ENCODE measurements around the gene FAM110D. TPM values are rescaled to one million over a fixed set of nuclear protein-coding genes. Genes with fewer than 3 reads are reported as not detected.

FAM110D gene
- total RNA-seq, 1 donor from 2014 or later, result 0.47 TPM

DNA sequence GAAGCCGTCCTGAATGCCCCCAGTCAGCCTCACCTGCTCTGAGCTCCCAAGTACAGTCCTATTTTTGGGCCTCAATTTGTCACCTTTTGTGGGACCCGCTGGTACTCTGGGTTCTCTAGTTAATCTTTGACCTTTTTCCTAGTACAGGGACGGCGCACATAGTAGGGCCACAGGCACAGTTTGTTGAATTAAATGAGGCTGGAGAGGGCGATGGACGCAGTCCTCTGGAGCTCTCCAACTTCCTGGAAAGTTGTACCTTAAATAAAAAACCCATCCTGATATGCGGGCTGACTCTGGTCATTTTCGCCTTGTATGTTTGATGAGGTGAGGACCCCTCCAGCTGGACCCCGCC is 4.8 kb downstream of the FAM110D start:
- no peak for DNase-seq

DNA sequence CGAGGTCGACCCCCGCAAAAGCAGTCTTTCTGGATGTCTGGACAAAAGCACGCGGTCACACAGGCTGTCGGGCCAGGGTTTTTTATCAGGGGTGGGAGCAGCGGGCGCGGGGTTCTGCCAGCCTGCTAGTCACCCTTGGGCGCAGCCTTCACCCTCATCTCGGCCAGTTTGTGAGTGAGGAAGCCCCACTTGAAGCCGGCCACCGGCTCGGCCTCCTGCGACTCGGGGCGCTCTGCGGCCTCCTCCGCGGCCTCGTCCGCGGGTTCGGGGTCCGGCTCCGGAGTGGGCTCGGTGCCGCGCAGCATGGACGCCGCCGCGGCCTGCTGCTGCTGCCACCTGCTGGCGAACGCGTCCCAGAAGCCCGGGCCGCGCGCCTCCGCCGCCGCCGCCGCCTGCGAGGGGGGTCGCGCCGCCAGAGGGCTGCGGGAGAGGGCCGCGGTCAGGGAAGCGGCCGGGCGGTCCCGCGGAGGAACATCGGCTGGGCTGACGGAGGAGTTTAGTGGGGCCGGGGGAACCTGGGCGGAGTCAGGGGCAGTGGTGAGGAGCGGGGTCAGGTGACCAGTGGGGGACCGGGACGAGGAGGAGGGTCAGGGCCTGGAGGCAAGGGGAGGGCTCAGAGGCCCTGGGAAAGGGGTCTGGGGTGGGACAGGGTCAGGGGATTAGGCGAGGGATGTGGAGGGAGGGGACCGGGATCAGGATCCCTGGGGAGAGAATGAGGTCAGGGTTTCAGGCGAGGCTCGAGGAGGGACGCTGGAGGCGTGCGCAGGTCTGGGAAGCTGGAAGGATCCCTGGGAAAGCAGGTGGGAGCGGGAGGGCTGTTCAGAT is 5.4 kb downstream of the FAM110D start:
- no peak for DNase-seq

DNA sequence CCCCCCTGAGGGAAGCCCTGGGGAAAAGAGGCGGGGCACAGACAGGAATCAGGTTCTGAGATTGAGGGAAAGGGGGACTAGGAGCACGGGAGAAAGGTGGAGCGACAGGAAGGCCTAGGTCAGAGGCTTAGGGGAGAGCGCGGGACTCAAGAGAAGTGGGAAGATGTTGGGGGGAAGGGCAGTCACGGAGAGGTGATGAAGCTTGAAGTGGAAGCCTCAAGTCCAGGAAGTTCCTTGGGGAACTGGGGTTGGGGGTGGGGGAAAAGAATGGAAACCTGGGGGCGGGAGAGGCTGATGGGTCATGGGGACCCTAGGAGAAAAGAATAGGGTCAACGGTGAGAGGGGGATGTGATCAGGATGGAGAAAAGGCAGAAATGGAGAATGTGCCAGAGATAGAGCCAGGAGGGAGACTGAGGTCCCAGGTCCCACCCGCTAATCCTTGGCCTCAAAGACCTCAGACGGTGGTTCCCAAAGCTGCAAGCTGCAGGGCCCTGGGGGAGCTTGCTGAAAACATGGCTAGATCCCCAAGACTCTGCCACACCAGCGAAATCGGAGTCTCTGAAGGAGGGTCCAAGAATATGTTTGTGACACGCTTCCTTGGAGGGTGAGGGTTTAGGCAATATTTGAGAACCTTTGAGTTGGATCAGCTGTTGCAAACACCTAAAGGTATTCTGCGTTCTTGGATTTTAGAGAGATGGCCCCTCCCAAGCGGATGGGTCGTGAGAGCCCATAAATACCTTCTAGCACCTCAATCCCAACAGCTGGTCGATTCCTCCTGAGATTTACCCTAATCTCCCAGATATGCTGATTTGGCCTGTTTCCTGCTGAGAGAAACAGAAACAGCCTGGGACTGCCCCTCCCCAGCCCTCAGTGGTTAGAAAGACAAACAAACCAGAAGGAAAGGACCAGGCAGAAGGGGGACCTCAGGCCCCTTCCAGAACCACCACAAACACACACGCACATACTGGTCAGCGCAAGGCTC is 6.3 kb downstream of the FAM110D start:
- no peak for DNase-seq

DNA sequence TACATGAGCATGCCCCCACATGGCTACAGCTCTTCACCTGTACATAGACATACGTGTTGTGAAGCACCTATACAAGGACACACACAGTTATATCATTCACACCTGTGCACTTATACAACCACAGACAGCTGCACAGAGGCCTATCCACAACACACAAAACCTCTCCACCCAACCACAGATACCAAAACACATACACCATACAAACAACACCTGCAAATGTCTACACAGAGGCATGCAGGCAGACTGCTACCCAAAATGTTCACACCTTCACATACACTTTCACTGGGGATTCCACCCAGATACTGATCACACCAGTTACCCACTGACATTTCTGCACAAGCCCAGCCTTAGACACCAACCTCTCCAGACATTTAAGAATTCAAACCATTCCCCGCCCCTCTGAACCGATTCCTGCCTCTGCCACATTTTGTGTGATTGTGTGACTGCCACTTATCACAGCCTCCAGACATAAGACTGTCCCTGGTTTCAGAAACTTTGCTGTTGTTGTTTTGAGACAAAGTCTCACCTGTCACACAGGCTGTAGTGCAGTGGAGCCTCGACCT is 7.9 kb downstream of the FAM110D start:
- DNase-seq, result no peak

DNA sequence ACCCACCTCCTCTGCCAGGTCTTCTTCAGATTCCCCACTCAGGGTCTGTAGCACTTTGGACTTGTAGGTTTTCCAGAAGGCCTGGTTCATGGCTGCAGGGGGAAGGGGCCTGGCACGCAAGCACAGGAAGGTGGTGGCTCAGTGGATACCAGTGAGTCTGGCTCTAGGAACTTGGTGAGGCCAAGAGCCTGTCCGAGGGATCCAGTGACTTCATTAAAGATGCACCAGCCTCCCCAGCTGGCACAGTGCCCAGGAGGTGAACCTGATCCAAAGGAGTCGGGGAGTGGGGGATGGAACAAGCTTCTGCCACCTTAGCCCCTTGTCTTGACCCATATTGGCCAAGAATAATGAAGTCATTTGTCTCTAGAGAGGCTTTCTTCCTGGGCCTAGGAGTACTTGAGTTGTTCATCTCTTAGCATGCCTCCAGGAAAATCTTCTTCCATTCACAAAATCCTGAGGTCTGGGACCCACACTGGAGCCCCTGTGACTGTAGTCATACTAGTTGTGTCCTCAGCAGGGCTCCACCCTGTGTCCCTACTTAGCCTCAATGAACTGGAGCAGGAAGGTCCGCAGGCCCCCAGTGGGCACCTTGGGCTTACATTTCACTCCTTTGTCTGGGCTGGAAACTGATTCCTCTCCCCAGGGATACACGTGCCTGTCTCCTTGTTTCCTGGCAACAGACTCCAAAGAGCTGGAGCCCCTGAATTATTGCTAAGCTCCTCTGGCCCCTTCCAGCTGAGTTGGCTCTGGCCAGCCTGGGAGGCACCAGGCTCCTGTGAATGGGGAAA is 9.7 kb downstream of the FAM110D start, which contains the start of gene C1orf232:
Gene C1orf232, minus strand, starts transcription at position 554 of the 788 bp plus-strand sequence. Its CDS starts 464 bp downstream, at position 90.
- DNase-seq, result no peak

DNA sequence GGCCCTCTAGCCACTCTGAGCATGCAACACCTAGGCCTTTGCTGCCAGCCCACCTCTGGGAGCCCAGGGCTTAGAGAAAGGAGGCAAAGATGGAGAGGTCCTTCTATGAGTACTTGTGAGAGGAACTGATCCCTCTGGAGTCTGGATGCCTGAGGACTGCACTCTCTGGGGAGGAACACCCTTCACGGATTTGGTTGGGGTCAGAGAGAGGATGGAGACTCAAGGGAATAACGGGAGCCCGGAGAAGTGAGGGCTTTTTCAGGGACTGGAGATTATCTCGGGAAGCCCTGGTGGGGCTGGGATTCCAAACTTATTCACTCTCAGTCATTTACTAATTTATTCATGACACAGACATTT is 10.3 kb downstream of the FAM110D start:
- no peak for DNase-seq

DNA sequence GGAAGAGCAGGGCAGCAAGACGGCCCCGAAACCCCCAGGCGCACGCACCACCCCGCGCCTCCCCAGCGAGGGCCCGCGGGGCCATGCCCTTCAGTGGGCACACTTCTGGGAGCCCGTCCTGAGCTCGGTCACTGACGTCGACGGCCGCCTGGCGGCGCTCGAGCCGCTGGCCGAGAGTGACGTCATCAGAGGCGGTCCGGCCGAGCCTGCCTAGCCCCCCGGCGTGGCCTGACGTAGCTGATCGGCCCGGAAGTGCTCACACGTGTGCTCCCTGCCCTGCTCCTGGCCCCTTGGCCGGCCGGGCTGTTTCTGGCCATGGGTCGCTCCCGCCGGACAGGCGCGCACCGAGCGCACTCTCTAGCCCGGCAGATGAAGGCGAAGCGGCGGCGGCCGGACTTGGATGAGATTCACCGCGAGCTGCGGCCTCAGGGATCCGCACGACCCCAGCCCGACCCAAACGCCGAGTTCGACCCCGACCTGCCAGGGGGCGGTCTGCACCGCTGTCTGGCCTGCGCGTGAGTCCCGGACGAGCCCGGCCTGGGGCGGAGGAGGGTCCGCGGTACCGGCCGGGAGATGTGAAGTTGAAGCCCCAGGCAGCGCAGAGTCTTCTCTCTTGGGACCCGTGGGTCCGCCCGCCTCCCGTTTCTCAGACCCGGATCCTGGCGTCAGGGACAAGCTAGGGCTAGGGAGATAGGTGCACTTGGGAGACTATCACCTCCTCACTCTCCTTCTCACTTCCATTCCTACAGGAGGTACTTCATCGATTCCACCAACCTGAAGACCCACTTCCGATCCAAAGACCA is 11.0 kb downstream of the FAM110D start, which contains the start of gene ZNF593:
Gene ZNF593, plus strand, starts transcription at position 240 of the 803 bp plus-strand sequence. Its CDS starts 76 bp downstream, at position 316.
- peak; percentile 83 for DNase-seq

DNA sequence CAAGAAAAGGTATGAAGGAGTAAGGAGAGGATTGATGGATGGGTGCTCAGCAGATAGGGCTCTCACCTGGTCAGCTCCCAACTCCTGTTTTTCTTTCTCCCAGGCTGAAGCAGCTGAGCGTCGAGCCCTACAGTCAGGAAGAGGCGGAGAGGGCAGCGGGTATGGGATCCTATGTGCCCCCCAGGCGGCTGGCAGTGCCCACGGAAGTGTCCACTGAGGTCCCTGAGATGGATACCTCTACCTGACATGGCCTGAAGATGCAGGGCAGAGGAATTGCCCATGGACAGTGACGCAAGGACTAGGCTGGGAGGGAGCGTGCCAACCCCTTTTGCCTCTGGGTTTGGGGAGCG is 11.6 kb downstream of the FAM110D start:
- DNase-seq, result no peak

DNA sequence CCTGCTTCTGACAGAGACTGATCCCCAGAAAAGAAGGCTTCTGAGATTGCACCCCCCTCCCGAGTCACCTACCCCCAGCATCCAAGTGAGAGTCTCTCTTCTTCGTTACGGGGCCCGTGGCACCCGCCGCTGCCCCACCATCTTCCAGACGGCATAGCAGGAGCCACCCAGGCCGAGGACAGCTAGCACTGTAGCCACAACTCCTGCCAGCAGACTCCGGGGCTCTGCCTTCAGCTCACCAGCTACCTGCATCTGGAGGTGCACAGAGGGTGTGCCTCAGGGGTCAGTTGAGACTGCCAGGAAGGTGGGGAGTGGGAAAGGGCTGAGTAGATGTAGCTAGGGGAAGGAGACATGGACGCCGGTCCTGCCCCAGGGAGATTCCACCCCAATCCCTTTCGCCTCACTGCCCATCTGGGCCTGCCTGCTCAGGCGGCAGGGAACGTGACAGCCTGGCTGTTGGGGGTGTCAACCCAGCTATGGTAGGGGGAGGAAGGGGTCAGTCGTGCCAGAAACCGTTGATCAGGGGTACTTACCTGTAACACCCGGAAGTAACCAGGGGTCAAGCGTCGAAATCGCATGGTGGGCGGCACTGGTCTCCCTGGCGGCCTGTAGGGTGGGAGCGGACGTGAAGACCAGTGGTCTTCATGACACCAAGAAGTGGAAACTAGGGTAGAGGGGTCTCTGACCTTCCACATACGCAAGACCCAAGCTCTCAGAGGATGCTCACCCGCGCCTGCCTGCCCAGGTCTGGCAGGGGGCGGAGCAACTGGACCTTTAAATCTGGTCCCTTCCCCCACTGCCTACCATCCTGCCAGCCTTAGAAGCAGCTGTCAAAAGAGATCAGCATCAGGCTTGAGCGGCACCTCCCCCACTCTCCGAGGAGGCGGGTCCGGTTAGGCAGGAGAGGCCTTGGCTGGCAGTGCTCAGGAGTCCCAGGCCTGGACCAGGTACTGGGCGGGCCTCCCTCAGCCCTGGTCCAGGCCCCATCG is 12.5 kb downstream of the FAM110D start, which contains the start of gene ZNF593OS:
Gene ZNF593OS, minus strand, starts transcription at position 749 of the 989 bp plus-strand sequence. Its CDS starts 171 bp downstream, at position 578.
- DNase-seq, result no peak

DNA sequence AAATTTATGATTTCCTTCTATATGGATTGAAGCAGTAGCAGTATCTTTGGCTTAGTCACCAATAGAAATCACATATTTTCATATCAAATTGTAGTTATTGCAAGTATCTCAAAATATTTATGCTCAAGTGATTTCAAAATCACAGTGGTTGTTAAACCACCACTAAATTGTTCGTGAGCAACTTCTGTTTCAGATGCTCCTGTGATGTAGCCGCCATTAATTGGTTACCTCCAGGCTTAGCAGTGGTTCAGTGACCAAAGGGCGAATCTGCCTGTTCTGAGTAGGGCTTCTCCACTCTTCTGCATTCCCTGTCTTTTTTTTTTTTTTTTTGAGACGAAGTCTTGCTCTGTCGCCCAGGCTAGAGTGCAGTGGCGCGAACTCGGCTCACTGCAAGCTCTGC is 16.5 kb downstream of the FAM110D start:
- no peak for DNase-seq

DNA sequence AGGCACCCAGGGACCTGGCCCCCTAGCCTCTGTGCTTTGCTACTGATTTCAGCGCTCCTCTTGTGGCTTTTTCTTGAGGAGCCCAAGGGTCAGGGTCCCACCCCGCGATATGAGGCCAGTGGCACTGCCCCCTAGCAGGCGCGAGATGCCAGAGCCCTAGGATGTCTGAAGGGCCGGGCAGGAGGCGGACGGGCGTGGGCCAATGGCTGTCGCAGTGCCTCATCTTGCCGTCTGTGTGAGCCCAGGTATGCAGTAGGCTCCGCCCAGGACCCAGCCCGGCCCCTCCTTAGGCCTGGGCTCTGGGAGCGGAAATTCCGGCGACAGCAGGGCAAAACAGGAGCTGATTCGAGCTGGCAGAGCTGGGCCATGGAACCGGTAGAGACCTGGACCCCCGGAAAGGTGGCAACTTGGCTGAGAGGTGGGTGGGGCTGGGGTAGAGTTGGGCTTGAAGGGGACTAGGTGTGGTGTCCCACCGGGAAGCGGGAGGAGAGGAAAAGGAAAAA is 18.4 kb downstream of the FAM110D start, which contains the start of gene CNKSR1:
Gene CNKSR1, plus strand, starts transcription at position 310 of the 503 bp plus-strand sequence. Its CDS starts 57 bp downstream, at position 367.
- DNase-seq, result no peak

DNA sequence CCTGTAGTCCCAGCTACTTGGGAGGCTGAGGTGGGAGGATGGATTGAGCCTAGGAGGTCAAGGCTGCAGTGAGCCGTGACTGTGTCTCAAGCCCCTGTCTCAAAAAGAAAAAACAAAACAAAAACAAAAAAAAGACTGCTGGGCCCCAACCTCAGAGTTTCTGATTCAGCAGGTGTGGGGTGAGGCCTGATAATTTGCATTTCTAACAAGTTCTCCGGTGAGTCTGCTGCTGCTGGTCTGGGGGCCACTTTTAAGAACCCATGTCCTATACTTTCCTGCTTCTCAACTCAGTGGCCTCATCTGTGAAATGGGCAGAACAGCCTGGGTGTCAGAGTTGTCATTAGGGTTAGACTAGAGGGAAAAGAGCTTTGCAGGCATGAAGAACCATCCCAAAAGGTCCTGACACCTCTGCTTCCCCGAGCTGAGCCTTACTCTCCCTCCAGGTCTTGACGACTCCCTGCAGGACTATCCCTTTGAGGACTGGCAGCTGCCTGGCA is 21.2 kb downstream of the FAM110D start:
- no peak for DNase-seq

DNA sequence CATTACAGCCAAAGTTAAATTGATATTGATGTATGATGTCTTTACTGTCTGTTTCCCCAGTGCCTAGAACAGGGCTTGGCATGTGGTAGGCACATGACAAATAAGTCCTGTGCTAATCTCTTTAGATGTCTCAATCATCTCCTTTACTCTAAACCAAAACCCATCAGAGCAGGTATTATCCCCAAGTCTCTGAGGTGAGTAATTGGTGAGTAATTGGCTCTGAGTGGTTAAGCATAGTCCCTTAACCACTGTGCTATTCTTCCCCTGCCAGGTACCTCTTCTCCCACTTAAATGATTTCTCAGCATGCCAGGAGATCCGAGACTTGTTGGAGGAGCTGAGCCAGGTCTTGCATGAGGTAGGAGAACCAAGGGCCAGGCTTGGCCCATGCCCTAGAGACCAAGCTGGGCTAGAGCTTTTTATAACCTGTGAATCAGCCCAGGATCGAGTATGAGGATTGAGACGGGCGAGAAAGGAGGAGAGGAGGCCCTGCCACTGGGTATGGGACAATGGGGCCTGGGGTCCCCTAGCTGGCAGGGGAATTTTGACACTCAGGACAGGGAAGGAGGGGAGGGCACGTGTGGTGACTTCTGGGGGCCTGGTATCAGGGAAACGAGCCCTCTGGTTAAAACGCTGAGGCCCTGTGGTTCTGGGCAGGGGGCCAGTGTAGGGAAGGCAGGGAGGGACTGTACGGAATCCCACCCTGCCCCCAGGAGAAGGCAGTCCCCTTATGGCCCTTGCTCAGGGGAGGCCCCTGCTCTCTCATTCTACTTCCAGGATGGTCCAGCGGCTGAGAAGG is 22.9 kb downstream of the FAM110D start:
- DNase-seq, result no peak

DNA sequence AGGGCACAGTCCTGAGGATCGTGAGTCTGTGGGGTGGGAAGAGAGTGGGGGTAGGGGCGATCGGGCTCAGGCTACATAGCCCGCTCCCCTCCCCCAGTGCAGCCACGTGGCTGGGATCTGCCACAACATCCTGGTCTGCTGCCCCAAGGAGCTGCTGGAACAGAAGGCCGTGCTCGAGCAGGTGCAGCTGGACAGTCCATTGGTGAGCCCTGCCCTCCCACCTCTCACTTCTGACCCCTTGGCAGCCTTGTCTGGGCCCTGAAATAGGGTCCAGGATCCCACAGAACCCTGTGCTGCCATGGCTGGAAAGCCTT is 23.5 kb downstream of the FAM110D start:
- DNase-seq, result no peak

DNA sequence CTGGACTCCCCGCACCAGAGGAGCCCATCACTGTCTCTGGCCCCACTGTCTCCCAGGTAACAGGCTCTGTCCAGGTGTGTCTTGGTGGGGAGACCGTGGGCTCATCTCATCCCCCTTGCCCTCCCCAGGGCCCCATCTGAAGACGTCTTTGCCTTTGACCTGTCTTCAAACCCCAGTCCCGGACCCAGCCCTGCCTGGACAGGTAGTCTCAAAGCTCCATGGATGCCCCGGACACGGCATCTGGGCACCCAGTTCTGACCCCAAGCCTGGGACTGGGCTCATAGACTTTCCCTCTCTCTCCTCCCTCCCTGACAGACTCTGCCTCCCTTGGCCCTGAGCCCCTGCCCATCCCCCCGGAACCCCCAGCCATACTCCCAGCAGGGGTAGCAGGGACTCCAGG is 25.2 kb downstream of the FAM110D start:
- no peak for DNase-seq

DNA sequence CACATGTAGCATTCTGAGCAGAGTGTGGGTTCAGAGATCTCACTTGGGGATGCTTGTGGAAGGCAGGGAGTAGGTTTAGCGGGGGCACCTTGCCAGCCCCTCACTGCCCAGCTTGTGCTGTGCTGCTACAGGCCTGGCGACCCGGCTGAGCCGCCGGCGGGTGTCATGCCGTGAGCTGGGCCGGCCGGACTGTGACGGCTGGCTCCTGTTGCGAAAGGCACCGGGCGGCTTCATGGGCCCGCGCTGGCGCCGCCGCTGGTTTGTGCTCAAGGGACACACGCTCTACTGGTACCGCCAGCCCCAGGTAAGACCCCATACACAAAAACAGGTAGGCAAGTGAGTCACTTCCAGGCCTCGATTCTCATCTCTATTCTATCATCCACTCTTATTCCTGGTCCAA is 26.0 kb downstream of the FAM110D start:
- no peak for DNase-seq

DNA sequence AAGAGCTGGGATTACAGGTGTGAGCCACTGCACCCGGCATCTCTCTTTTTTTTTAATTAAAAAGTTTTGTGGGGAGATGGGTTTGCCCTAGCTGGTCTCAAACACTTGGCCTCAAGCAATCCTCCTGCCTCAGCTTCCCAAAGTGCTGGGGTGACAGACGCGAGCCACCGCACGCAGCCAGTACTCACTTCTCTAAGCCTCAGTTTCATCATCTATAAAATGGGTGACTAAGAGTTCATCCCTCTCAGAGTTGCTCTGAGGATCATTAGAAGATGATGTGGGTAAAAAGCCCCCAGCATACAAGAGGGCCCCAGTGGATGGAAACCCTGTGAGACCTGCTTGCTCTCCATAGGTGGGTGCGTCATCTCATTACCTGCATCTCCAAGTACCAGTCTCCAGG is 29.0 kb downstream of the FAM110D start:
- DNase-seq, result no peak

DNA sequence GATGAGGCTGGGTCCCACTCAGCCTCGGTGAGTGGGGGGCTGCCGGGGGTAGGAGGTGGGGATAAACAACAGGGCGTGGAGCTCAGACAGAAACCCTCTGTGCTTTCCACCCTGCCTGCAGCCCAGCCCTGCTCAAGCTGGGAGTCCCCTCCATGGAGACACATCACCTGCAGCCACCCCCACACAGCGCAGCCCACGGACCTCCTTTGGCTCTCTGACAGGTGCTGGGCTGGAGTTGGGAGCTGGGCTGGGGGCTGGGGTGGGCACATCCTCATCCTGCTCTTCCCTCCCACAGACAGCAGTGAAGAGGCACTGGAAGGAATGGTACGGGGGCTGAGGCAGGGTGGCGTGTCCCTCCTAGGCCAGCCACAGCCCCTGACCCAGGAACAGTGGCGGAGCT is 29.6 kb downstream of the FAM110D start:
- DNase-seq, result no peak

DNA sequence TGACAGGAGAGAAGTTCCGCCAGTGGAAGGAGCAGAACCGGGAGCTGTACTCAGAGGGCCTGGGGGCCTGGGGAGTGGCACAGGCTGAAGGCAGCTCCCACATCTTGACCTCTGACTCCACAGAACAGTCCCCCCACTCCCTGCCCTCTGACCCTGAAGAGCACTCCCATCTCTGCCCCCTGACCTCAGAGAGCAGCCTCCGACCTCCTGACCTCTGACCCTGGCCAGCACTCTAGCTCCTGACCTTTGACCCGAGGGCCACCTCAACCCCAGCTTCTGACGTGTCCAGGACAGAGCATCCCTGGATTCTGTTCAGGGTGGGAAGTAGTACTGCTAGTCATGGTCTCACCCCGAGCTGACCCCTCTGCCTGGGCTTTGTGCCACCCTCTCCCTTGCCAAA is 30.5 kb downstream of the FAM110D start:
- no peak for DNase-seq
